GM19452 (cell line): Measurements from ENCODE around the gene PARD3.
"Not testable (repeated sequence)": the region's sequence is repeated elsewhere in the genome, so short reads cannot be mapped to it uniquely, and the experiment has no call there.

ENCODE experiments used
- ATAC-seq: cut with Tn5 transposase; IDR thresholded peaks from one replicate; pipeline ENCODE4 v1.9.1; 2021; ENCODE audit not compliant: unreplicated experiment

The PARD3 gene

DNA sequence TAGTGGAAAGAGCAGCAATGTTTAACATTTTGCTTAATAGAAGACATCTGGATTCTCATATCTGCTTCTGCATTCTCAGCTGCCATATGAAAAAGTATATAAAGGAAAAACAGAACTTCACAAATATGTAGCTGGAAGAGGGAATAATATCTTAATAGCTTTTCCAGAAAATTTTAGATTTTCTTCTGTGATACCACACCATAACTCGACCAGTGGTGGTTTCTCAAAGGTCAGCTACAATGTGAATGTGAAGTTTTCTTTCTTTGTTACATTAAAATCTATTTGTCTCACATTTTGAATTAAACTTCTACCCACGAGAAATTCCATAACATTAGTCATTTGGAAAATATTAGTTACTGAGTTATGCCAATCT, 339.8 kb downstream of the PARD3 start:
- ATAC-seq = no peak

DNA sequence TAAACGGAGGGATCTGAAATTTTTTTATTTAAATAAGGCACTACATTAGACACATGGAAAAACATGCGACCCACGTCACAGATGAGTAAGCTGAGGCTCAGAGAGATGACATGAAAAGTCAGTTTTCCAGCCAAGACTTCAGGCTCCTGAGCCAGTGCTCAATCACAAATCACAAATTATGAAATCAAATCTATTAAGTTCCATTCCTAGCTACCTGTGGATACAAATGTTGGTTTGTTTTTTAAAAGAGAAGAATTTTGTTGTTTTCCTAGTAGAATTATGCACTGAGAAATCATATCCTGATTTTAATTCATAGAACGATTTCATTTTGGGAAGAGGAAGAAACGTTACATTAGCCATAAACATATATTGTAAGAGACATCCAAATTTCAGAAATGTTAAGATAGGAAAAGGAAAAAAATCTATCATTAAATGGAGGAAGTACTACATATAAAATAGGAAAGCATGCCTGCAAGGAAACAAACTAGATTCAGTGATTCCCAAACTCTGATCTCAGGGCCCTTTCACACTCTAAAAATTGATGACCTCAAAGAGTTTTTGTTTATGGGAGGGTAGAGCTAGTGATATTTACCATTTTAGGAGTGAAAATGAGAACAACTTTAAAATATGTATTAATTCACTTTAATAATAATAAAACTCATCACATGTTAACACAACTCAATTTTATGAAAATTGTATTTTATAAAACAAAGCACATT, 340.4 kb downstream of the PARD3 start:
- ATAC-seq = no peak

DNA sequence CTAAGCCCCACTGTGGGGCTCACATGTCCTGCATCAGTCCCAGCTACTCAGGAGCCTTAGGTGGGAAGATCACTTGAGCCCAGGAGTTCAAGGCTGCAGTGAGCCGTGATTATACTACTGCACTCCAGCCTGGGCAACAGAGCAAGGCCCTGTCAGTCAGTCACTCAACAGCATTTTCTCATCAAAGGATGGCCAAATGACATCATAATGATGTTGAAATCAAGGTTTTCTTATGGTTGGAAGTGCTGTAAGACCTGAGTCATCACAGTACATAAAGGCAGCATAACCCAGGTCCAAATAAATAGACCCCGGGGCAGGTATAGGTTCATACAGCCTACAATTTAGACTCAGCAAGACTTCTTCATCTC, 341.1 kb downstream of the PARD3 start:
- no peak for ATAC-seq

DNA sequence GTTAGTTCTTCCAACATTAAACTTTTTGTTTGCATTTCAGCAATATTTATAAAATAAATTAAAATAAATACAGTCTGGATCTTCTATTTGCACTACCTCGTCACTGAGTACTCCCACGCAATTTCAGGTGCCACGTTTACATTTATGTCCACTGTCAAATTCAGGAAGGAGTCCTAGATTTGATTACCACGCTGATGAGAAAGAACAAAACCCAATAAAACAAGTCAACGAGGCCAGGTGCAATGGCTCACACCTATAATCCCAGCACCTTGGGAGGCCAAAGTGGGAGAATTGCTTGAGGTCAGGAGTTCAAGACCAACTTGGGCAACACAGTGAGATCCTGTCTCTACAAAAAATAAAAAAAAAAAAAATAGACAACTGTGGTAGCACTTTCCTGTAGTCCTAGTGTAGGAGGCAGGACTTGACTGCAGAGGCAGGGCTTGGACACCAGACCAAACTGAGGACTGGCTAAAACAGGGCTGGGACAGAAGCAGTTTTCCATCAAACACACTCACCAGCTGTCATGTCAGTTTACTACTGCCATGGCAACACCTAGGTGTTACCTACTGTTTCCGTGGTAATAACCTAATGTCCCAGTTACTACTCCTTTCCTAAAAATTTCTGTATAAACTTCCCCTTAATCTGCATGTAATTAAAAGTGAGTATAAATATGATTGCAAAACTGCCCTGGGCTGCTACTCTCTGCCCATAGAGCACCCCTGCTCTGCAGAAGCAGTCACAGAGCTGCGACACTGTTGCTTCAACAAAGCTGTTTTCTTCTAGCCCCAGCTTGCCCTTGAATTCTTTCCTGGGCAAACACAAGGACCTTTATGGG, 341.7 kb downstream of the PARD3 start:
- ATAC-seq = no peak

DNA sequence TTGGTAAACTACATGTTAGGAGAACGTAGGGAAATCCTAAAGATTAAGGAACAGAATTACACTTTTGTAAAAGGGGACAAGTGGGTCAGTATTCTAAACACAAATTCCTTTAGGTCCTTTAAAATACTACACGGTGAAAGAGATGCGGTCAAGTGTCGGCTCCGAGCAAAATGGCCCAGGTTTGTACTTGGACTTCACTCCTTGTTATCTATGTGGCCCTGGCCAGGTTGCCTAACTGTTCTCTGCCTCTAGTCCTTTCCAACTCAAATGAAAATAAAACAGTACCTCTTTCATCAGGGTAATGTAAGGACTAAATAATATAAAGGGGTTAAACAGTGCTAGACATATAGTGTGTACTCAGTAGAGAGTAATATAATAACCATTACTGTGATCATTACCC, 344.8 kb downstream of the PARD3 start:
- ATAC-seq = no peak

DNA sequence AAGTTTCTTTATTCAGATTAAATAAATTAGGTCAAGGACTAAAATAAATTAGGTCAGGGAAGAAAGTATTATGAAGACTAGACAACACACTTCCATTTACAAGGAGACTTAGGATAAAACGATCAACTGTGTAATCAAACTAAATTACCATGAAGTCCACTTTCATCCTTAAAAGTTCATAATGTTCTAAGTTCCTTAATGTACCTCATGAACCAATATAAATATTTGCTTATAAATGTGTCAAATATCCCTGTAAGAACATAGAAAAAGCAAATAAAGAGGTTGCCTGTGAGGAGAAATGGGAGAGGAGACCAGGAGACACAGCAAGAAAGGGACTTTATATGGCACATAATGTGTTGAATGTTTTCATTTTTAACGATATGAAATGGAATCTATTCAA, 345.6 kb downstream of the PARD3 start:
- no peak for ATAC-seq

DNA sequence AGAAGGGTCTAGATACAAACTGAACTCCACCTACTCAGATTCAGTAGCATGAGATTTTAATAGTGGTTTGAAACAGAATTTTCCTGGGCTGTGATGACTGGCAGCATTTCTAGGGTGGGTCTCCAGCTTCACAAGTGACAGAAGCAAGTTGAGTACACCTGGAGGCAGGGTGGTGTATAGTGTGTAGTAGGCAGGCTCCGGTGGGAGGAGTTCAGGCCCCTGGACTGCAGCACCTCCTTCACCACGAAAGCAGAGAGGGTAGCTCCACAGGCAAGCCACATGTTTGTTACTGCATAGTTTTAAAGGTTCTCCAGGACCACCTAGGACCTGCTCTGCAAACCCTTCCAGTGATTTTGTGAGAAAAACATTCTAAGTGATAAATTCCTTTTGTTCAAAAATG, 347.2 kb downstream of the PARD3 start:
- ATAC-seq = no peak

DNA sequence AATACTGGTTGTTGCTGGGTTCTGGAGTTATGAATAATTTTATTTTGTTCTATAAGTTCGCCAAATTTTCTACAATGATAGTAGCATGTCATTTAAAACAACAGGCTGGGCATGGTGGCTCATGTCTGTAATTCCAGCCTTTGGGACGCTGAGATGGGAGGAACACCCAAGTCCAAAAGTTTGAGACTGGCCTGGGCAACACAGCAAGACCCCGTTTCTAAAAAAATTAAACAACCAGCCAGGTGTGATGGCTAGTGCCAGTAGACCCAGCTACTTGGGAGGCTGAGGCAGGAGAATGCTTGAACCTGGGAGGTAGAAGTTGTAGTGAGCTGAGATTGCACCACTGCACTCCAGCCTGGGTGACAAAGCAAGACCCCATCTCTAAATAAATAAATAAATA, 347.7 kb downstream of the PARD3 start:
- ATAC-seq = no peak

DNA sequence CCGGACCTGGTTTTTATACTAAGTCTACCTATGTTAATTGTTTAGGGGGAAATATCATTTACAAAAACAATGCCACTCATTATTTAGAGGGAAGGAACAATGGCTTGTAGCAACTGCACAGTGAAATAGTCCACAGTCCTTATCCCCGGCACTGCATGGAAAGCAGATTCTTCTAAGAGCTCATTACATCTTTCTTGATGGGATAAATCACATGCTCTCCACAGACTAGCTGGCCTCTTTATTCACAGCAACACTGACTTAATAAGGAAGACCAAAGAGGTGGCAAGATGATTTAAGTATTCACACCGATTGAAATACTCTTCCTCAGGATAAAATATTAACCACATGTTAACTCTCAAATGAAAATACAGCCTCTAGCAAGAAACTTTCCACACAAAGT, 349.4 kb downstream of the PARD3 start:
- ATAC-seq = no peak

DNA sequence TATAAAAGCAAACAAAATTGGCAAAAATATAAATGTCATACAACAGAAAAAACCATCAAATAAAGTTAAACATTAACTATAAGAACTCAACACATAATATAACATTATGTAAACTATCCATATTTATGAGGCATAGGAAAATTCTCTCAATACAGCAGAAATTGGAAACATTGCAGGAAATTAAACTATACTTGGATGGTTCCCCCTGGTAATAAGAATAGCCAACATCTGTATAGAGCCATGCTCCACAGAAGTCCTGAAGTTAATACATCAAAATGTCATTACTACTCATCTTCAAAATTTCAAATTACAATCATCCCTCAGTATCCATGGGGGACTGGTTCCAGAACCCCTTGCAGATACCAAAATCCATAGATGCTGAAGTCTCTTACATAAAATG, 350.5 kb downstream of the PARD3 start:
- ATAC-seq = no peak

DNA sequence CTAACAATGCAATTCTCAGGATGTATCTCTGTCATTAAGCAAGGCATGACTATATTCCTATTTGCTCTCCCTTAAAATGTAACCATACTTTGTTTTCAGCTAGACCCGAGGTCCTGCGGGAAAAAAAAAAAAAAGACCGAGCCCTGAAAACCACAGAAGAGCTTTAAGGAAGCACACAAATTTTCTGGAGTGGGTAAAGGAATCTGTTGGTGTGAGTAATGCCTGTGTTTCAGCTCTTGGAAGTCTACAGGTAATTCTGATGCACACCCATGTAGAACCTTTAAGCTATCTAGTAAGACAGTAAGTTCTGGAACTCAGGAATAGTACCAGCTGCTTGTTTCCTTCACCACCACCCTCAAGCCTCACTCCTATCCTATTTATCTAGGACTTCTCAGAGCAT, 351.1 kb downstream of the PARD3 start:
- no peak for ATAC-seq

DNA sequence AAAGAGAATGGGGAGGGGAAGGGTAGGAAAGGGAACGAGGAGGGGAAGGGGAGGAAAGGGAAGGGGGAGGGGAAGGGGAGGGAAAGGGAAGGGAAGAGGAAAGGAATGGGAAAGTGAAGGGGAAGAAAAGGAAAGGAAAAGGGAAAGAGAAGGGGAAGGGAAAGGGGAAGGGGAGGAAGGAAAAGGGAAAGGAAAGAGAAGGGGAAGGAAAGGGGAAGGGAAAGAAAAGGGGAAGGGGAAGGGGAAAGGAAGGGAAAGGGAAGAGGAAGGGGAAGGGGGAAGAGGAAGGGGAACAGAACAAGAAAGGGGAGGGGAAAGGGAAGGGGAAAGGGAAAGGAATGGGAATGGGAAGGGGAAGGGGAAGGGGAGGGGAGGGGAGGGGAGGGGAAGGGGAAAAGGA, 352.1 kb downstream of the PARD3 start:
- no peak for ATAC-seq

DNA sequence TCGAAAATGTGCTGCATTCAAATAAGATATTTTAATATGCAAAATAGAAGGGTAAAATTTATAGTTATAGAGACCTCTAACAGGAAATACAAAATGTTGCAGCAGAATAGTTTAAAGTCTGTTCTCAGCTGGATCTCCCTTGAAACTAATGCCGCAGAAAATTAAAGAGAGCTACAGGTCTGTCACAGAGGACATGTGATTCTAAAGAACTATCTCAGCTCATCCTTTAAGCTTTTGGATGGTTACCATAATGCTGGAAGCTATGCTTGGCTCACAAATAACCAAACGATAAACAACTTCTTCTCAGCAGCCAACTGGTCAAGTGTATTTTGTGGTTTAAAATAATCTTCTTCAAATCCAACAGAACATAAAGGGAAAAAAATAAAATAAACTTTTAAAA, 353.0 kb downstream of the PARD3 start:
- ATAC-seq = no peak

DNA sequence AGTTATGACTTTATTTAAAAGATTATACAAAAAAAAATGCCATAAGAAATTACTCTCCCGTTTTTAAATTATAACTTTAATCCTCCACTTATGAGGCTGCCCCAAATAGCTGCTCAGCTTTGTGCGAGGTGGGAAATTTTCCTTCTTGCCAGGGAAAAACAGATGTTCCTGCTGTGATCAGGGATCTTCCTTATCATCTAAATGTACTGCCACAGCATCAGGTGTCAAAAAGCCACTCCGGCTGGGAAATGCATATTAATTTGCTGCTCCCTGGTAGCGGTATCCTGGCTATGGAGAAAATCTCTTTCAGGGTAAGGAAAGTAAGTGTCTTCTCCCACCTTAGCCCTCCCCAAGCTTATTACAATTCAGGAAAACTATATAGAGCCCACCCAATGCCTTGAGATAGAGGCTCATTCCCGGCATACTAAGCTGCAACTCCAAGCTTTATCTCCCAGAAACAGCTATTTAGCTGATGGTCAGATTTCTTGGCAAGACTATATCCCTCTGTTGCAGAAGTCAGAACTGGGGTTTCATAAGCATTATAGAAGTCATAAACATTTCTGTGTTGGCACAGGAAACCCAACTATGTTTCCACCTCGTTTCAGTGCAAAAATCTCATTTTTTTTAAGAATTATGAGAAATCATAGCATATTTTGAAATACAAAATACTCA, 360.4 kb downstream of the PARD3 start:
- ATAC-seq = no peak

DNA sequence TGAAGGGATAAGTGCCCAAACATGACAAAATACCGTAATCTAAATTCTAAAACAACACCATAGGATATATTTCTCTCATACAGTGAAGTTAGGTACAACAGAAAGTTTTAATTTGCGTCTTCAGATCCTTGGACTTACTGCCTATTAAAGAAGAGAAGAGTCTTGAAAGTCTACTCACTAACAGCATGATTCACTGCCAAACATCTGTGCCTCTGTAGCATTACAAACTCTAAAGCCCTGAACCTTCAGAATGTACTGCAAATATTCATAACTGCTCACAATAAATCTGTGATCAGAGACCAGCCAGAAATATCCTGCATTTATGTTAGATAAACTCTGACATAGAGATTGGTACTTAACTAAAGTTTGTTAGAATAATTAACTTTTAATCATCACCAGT, 365.3 kb downstream of the PARD3 start:
- ATAC-seq = no peak

DNA sequence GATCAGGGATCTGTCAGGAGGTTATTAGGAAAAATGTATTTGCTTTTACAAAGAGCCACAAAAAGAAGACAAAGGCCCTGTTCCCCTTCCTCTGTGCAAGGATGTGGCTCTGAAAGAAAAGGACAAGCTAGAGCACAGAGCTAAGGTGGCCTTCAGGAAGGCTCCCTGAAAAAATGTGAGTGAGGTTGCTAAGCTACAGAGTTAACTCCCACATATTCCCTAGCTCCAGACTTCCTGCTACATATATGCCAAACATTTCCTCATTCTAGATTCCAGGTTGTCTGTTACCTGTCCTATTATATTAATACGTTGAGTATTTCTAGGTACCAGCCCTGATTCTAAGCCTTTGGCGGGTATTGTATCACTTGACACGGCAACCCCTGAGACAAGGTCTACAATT, 369.0 kb downstream of the PARD3 start:
- no peak for ATAC-seq

DNA sequence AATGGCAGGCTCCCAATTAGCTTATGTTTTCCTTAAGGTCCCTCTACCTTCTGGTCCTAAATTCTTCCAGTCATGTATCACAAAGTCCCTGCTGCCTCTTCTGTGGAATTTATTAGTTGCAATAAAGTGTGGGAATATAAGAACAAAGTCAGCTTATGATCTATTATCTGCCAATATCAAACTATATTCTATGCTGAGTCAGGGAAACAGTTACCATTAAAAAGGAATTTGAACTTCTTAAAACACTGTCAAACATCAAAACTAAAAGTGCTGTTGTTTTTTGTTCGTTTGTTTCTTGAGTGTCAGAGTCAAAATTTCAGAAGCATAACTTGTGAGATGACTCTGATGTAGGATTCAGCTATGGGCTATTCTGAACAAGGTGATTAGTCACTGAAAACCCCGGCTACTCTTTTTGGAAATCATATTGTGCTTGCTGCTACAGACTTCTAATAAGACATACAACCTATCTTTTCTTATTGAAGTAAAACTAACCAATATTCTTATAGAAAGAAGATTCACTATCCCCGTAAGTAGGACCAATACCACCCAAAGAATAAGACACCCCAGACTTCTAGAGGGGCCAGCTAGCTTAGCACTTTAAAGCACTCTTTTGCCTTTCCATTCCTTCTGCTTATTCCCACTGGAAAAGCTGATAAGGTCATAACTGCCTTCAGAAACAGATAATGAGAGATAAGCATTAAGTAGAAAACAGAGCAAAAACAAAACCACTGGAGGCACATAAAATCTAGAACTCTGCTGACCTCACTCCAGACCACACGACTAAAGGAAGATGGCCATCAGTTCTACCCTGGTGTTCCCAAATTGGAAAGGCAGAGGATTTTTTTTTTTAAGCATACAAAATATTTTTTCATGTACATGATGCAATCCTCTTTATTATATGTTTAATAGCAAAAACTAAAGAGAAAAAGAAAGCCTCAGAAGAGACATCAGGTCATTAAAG, 370.6 kb downstream of the PARD3 start:
- no peak for ATAC-seq

DNA sequence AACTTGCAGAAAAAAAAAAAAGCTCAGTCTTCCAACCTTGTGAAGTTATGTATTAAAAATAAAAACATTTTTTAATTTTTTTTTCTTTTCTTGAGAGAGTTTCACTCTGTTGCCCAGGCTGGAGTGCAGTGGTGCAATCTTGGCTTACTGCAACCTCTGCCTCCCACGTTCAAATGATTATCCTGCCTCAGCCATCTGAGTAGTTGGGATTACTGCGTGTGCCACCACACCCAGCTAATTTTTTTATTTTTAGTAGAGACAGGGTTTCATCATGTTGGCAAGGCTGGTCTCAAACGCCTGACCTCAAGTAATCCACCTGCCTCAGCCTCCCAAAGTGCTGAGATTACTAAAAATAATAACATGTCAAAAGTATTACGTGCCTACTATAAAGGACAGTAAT, 375.7 kb downstream of the PARD3 start:
- ATAC-seq = not testable (repeated sequence)

DNA sequence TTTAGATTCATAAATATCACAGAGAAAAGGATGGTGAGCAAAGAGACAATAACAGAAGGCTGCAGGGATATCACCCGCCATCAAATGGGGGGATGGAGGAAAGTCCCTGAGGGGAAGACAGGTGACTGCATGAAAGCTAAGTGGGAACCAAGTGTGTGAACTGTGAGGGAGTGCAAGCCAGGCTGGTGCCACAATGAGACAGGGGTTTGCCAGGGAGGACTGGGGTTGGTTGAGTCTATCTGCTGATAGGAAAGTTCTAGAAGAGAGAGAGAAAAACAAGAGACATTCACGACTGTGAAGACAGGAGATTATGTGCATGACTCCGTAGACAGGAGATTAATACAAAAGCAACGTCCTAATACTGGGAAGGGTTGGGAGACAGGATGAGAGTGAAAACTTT, 376.4 kb downstream of the PARD3 start:
- ATAC-seq = no peak

DNA sequence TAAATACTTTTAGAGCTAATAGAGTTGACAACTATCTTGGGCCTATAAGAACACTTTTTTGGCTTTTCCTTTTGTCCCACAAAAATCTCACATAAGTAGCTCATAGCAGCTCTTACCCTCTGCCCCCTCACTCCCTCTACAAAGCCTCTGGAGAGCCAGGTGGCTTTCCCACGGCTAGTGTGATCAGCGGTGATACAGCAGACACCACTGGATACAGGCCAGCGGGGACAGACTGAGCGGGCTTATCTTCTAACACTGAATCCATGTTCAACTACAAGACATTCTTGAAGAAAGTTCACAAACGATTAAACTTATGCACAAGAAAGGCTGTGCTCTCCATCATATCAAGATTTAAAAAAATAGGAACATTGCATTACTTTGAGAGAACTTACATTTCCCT, 377.2 kb downstream of the PARD3 start:
- no peak for ATAC-seq

DNA sequence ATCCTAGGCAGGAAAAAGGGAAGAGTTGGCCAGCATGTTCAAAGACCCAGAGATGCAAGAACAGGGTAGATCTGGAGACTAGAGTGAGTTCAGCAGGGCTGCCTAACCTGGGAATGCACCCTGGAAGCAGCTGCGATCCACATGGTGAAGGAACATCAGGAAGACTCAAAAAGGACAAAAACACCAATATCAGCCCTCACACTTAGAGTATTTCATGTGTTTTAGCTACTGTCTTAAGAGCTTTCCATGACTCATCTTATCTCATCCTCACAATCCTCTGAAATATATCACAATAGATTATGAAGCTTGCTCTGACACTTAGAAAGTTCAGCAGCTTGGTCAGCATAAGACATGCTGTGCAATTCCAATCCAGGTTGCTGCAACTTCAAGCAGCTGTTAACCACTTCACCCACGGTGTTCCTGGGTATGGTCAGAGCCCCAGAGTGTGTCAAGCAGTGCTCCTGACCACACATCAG, 380.9 kb downstream of the PARD3 start:
- no peak for ATAC-seq
